ENCODE data around the gene MFSD12. TPM values are rescaled to one million over a fixed set of nuclear protein-coding genes. Genes with fewer than 3 reads are reported as not detected.

MFSD12 gene
- total and polyA plus RNA-seq, 4 donors = 25.5 to 78.4 (median 62.2) TPM

GRCh38 chr19:3549816-3550215 lies 7.6 kb downstream of the MFSD12 start:
- Histone ChIP-seq H3K4me3 (no peak overlapping the region), H3K9ac (ENCODE audit: insufficient read depth in 1 of 2, low read length in 2 of 2) (no peak overlapping the region), H3K27me3 (ENCODE audit: control insufficient read depth in 3 of 3, insufficient read depth in 3 of 3, low read length in 2 of 3) (no peaks in the 10 kb centered on the region), H3K27ac (ENCODE audit: low read depth in 1 of 2, low read length in 1 of 2) (no peak overlapping the region), H3K9me3 (ENCODE audit: control insufficient read depth in 4 of 4, insufficient read depth in 3 of 4, low read length in 3 of 4) (no peaks in the 10 kb centered on the region), H3K36me3 (ENCODE audit: control insufficient read depth in 4 of 4, insufficient read depth in 4 of 4, low read length in 4 of 4) (peaks cover 0 to 31% (median 2%) of the 10 kb centered on the region in 4 donors), H3K4me1 (ENCODE audit: control insufficient read depth in 5 of 5, insufficient read depth in 5 of 5, low read length in 5 of 5) (peaks cover 0 to 4% (median 0%) of the 10 kb centered on the region in 5 donors)
- WGBS, 2 donors = 86 to 91% methylated on average over 10 of the region's 10 CpGs
- ATAC-seq (ENCODE audit: insufficient read depth, low FRiP score) = no peak
- TF ChIP-seq CTCF (IDR thresholded peaks at IDR 0.05; ENCODE audit: control extremely low read depth, extremely low read depth) = no peak
- no peak for DNase-seq

DNA sequence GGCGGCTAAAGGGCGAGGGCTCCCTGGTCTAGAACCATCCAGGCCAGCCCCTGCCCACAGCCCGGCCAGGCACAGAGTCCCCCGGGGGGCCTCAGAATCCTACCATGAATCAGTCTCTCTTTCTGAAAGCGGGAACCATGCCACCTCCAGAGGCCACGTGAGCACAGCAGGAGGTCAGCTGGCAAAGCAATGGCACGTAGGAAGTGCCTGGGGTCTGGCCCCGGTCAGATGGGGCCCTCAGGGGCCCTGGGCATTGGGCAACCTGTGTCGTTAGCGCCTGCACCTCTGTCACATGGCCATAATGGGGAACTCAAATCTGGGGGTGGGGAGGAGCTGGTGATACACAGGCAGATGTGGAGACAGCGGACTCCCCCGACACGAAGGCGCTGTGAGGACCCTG lies 8.8 kb downstream of the MFSD12 start:
- H3K36me3 ChIP-seq (ENCODE audit: control insufficient read depth in 4 of 4, insufficient read depth in 4 of 4, low read length in 4 of 4) = peaks cover 0 to 39% (median 2%) of the 10 kb centered on the region in 4 donors
- no peak overlapping the region for H3K4me3 ChIP-seq
- ATAC-seq (ENCODE audit: insufficient read depth, low FRiP score) (no peak), DNase-seq (no peak)
- 41 to 72% methylated on average over 14 of the region's 14 CpGs for WGBS, 2 donors
- no peak overlapping the region for H3K27ac ChIP-seq (ENCODE audit: low read depth in 1 of 2, low read length in 1 of 2)
- no peaks in the 10 kb centered on the region for H3K27me3 ChIP-seq (ENCODE audit: control insufficient read depth in 3 of 3, insufficient read depth in 3 of 3, low read length in 2 of 3)
- no peak overlapping the region for H3K9ac ChIP-seq (ENCODE audit: insufficient read depth in 1 of 2, low read length in 2 of 2)
- peaks cover 0 to 2% (median 0%) of the 10 kb centered on the region in 5 donors for H3K4me1 ChIP-seq (ENCODE audit: control insufficient read depth in 5 of 5, insufficient read depth in 5 of 5, low read length in 5 of 5)
- H3K9me3 ChIP-seq (ENCODE audit: control insufficient read depth in 4 of 4, insufficient read depth in 3 of 4, low read length in 3 of 4) = no peaks in the 10 kb centered on the region
- no peak for TF ChIP-seq CTCF (IDR thresholded peaks at IDR 0.05; ENCODE audit: control extremely low read depth, extremely low read depth)

- no peaks in the 10 kb centered on the region for H3K9me3 ChIP-seq (ENCODE audit: control insufficient read depth in 4 of 4, insufficient read depth in 3 of 4, low read length in 3 of 4)
- H3K4me3 ChIP-seq = no peak overlapping the region
- no peak for TF ChIP-seq CTCF (IDR thresholded peaks at IDR 0.05; ENCODE audit: control extremely low read depth, extremely low read depth)
- H3K27me3 ChIP-seq (ENCODE audit: control insufficient read depth in 3 of 3, insufficient read depth in 3 of 3, low read length in 2 of 3) = no peaks in the 10 kb centered on the region
- DNase-seq (no peak), ATAC-seq (ENCODE audit: insufficient read depth, low FRiP score) (no peak)
- H3K27ac ChIP-seq (ENCODE audit: low read depth in 1 of 2, low read length in 1 of 2) = no peak overlapping the region
- H3K36me3 ChIP-seq (ENCODE audit: control insufficient read depth in 4 of 4, insufficient read depth in 4 of 4, low read length in 4 of 4) = peaks cover 0 to 45% (median 2%) of the 10 kb centered on the region in 4 donors
- H3K9ac ChIP-seq (ENCODE audit: insufficient read depth in 1 of 2, low read length in 2 of 2) = no peak overlapping the region
- 86 to 92% methylated on average over 34 to 36 of the region's 36 CpGs for WGBS, 2 donors
- H3K4me1 ChIP-seq (ENCODE audit: control insufficient read depth in 5 of 5, insufficient read depth in 5 of 5, low read length in 5 of 5) = peaks cover 0 to 2% (median 0%) of the 10 kb centered on the region in 5 donors
Observed at GRCh38 chr19:3547767-3548282, 9.6 kb downstream of the MFSD12 start.

DNA sequence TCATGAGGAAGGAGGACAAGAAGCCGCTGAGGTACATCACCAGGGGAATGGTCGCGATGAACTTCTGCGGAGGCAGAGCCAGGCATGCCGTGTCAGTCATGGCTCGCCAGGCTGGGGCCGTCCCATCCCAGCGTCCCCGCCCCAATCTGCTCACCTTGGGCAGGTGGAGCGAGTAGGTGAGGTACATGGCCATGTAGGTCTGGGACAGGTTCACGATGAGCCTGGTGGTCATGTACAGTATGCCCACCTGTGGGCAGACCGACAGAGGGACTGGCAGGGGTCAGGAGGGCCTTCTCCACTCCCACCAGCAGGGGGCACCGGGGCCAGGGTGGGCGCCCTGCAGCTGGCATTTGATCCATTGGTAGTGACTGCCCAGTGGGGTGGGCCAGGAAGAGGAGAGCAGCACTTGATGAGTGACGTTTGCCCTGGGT lies 10.1 kb downstream of the MFSD12 start:
- H3K9me3 ChIP-seq (ENCODE audit: control insufficient read depth in 4 of 4, insufficient read depth in 3 of 4, low read length in 3 of 4) = no peaks in the 10 kb centered on the region
- no peak overlapping the region for H3K4me3 ChIP-seq
- H3K27me3 ChIP-seq (ENCODE audit: control insufficient read depth in 3 of 3, insufficient read depth in 3 of 3, low read length in 2 of 3) = no peaks in the 10 kb centered on the region
- 90 to 92% methylated on average over 15 of the region's 15 CpGs for WGBS, 2 donors
- no peak for ATAC-seq (ENCODE audit: insufficient read depth, low FRiP score)
- DNase-seq = no peak
- no peak overlapping the region for H3K9ac ChIP-seq (ENCODE audit: insufficient read depth in 1 of 2, low read length in 2 of 2)
- H3K4me1 ChIP-seq (ENCODE audit: control insufficient read depth in 5 of 5, insufficient read depth in 5 of 5, low read length in 5 of 5) = no peaks in the 10 kb centered on the region
- no peak overlapping the region for H3K27ac ChIP-seq (ENCODE audit: low read depth in 1 of 2, low read length in 1 of 2)
- no peak for TF ChIP-seq CTCF (IDR thresholded peaks at IDR 0.05; ENCODE audit: control extremely low read depth, extremely low read depth)
- peaks cover 0 to 46% (median 2%) of the 10 kb centered on the region in 4 donors for H3K36me3 ChIP-seq (ENCODE audit: control insufficient read depth in 4 of 4, insufficient read depth in 4 of 4, low read length in 4 of 4)

Data from lung (tissue), 12 donors.